Transverse colon (tissue), 3 donors: ENCODE results near the gene RITA1.

Experiments used
- EP300 ChIP-seq: sonication (generic); formaldehyde crosslinking; IDR thresholded peaks from one replicate; pipeline ENCODE4 v1.6.1; 2017; ENCODE audit warnings: antibody characterized with exemption, low read depth
- POLR2AphosphoS5 ChIP-seq, 3 donors: sonication (generic); formaldehyde crosslinking; IDR thresholded peaks; one replicate each; pipeline ENCODE4 v1.6.1; 2016; ENCODE audit warnings: antibody characterized with exemption in 3 of 3

GRCh38 chr12:113142886-113143332 lies 42.6 kb upstream of the RITA1 start:
- TF ChIP-seq EP300 (no peak), POLR2AphosphoS5 (IDR thresholded peaks at IDR 0.05) (no peak)
